SK-N-MC (cell line): ENCODE results near the gene NPBWR2.
"Not testable (repeated sequence)": the region's sequence is repeated elsewhere in the genome, so short reads cannot be mapped to it uniquely, and the experiment has no call there.

ENCODE experiments used
- DNase-seq: peaks from one replicate; pipeline ENCODE4 v3.0.0-alpha.2; 2011; ENCODE audit warnings: low read depth, low spot score
- H3K27ac ChIP-seq: fragments of 200-600 bp; sonication (generic); 2 replicates; pipeline ENCODE4 v1.5.1; 2016; ENCODE audit warnings: mixed run types
- H3K36me3 ChIP-seq: fragments of 200-600 bp; sonication (generic); 2 replicates; pipeline ENCODE4 v1.6.1; 2017; ENCODE audit warnings: antibody characterized with exemption, low read length, mixed read lengths; ENCODE audit not compliant: insufficient read depth
- H3K4me3 ChIP-seq: fragments of 200-600 bp; sonication (generic); 2 replicates; pipeline ENCODE4 v1.5.1; 2016
- H3K9ac ChIP-seq: fragments of 200-600 bp; sonication (generic); 2 replicates; pipeline ENCODE4 v1.8.0; 2017; ENCODE audit warnings: mixed run types, mixed read lengths; ENCODE audit not compliant: insufficient read length
- H3K9me3 ChIP-seq: fragments of 200-600 bp; sonication (generic); 2 replicates; pipeline ENCODE4 v1.6.1; 2017; ENCODE audit warnings: low read depth, mild to moderate bottlenecking, antibody characterized with exemption, low read length, moderate library complexity, mixed read lengths
- EZH2 ChIP-seq: fragments of 200-600 bp; sonication (generic); IDR thresholded peaks from one replicate; pipeline ENCODE4 v1.6.1; 2017; ENCODE audit warnings: antibody characterized with exemption
- FOXP2 ChIP-seq: optimal IDR thresholded peaks from 2 replicates; pipeline ENCODE3; 2011; ENCODE audit warnings: mild to moderate bottlenecking, moderate library complexity; ENCODE audit not compliant: insufficient read depth; ENCODE audit errors: extremely low read length, control extremely low read depth
- POLR2AphosphoS5 ChIP-seq: IDR thresholded peaks from 2 replicates; pipeline ENCODE4 v1.6.1; 2012; ENCODE audit warnings: mild to moderate bottlenecking, low read depth, low read length, borderline replicate concordance

Gene NPBWR2

DNA sequence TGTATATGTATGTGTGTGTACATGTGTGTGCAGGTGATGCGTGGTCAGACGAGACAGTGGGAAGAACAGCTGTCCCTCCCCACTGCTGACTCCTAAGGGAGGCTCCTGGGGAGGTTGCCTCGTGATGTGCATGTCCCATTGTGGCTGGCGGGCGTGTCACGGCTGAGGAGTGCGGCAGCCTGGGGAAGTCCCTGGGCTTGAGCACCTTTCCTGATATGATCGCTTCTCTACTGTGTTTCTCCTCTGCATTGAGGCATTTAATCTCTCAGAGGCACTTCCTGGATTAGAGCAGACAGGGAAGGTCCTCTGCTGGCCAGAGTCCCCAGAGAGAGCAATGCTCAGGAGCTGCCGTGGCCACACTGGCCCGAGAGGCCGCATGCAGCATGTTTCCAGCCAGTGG, 11.4 kb downstream of the NPBWR2 start:
- DNase-seq: no peak
- no peaks in the 10 kb centered on the region for H3K36me3 ChIP-seq
- no peak overlapping the region for H3K4me3 ChIP-seq
- no peaks in the 10 kb centered on the region for H3K9me3 ChIP-seq
- TF ChIP-seq EZH2 (no peak), POLR2AphosphoS5 (no peak), FOXP2 (no peak)
- no peak overlapping the region for H3K9ac ChIP-seq
- H3K27ac ChIP-seq: no peak overlapping the region

GRCh38 chr20:64095455-64095854, 11.9 kb downstream of the NPBWR2 start:
- DNase-seq: no peak
- TF ChIP-seq POLR2AphosphoS5 (no peak), FOXP2 (no peak), EZH2 (no peak)
- no peak overlapping the region for H3K27ac ChIP-seq

GRCh38 chr20:64093013-64093503, 14.3 kb downstream of the NPBWR2 start:
- no peak overlapping the region for H3K27ac ChIP-seq

More at GRCh38 chr20:64095455-64095854, 11.9 kb downstream of the NPBWR2 start:
- Histone ChIP-seq H3K9ac (no peak overlapping the region), H3K36me3 (no peaks in the 10 kb centered on the region), H3K4me3 (no peak overlapping the region), H3K9me3 (no peaks in the 10 kb centered on the region)

GRCh38 chr20:64092258-64093012, 14.9 kb downstream of the NPBWR2 start:
- Histone ChIP-seq H3K36me3 (no peaks in the 10 kb centered on the region), H3K9me3 (no peaks in the 10 kb centered on the region), H3K27ac (no peak overlapping the region), H3K9ac (no peak overlapping the region), H3K4me3 (0 out of 2 replicates have a peak overlapping the region, but pooled peaks have one; percentile 15)
- TF ChIP-seq EZH2: no peak
- TF ChIP-seq FOXP2: no peak
- TF ChIP-seq POLR2AphosphoS5: no peak
- no peak for DNase-seq

More at GRCh38 chr20:64093013-64093503, 14.3 kb downstream of the NPBWR2 start:
- Histone ChIP-seq H3K9ac (no peak overlapping the region), H3K4me3 (no peak overlapping the region), H3K9me3 (no peaks in the 10 kb centered on the region), H3K36me3 (no peaks in the 10 kb centered on the region)
- TF ChIP-seq POLR2AphosphoS5: no peak
- TF ChIP-seq EZH2: no peak
- no peak for TF ChIP-seq FOXP2
- DNase-seq: no peak

- no peak for DNase-seq
- Histone ChIP-seq H3K4me3 (0 out of 2 replicates have a peak overlapping the region, but pooled peaks have one; percentile 15), H3K9me3 (no peaks in the 10 kb centered on the region)
Observed at GRCh38 chr20:64091770-64092169, 15.6 kb downstream of the NPBWR2 start.

GRCh38 chr20:64091340-64091739, 16.0 kb downstream of the NPBWR2 start:
- no peaks in the 10 kb centered on the region for H3K9me3 ChIP-seq

More at GRCh38 chr20:64091770-64092169, 15.6 kb downstream of the NPBWR2 start:
- TF ChIP-seq EZH2: no peak
- no peak for TF ChIP-seq POLR2AphosphoS5
- no peak for TF ChIP-seq FOXP2
- no peak overlapping the region for H3K9ac ChIP-seq
- H3K36me3 ChIP-seq: no peaks in the 10 kb centered on the region
- H3K27ac ChIP-seq: no peak overlapping the region

DNA sequence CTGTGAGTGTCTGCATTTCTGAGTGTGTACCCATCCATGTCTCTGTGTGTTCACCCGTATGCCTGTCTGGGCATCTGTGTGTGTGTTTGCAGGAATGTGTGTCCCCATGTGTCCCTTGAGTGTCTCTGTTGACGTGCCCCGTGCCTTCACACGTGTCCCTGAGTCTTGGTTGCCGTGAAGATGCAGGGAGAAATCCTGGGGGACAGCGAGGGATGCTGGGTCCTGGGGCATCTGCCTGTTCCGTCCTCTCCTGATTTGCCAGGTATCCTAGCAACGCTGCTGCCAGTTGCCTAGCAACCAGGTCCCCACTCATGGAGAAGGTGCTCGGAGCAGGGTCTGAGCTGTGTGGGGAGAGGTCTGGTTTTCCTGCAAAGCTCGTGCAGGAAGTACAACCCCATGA, 17.2 kb downstream of the NPBWR2 start:
- H3K27ac ChIP-seq: no peak overlapping the region
- H3K4me3 ChIP-seq: no peak overlapping the region
- no peaks in the 10 kb centered on the region for H3K9me3 ChIP-seq
- no peak overlapping the region for H3K9ac ChIP-seq
- TF ChIP-seq FOXP2 (no peak), POLR2AphosphoS5 (no peak), EZH2 (no peak)
- DNase-seq: no peak
- H3K36me3 ChIP-seq: no peaks in the 10 kb centered on the region

More at GRCh38 chr20:64091340-64091739, 16.0 kb downstream of the NPBWR2 start:
- Histone ChIP-seq H3K9ac (no peak overlapping the region), H3K4me3 (no peak overlapping the region), H3K36me3 (no peaks in the 10 kb centered on the region), H3K27ac (no peak overlapping the region)
- TF ChIP-seq FOXP2: no peak
- no peak for TF ChIP-seq POLR2AphosphoS5
- no peak for DNase-seq

- not testable (repeated sequence) for H3K9ac ChIP-seq, H3K27ac ChIP-seq, H3K4me3 ChIP-seq, DNase-seq, H3K36me3 ChIP-seq, H3K9me3 ChIP-seq
Observed at GRCh38 chr20:64088586-64088985, 18.8 kb downstream of the NPBWR2 start.

GRCh38 chr20:64087226-64087825, 20.0 kb downstream of the NPBWR2 start:
- DNase-seq, H3K9ac ChIP-seq, H3K27ac ChIP-seq, H3K9me3 ChIP-seq, H3K36me3 ChIP-seq, H3K4me3 ChIP-seq: not testable (repeated sequence)
